HEK293 (cell line): ENCODE results near the gene B4GALT3.
A peak's percentile ranks its signal among the peaks of the same experiment; 100 is the strongest.

Experiments
- AEBP2 ChIP-seq: fragments of 450-650 bp; formaldehyde crosslinking; IDR thresholded peaks from 2 replicates; pipeline ENCODE4 v1.5.1; 2016; ENCODE audit warnings: missing biosample characterization, missing genetic modification characterization, borderline replicate concordance
- BCL11A ChIP-seq: fragments of 450-650 bp; formaldehyde crosslinking; IDR thresholded peaks from 2 replicates; pipeline ENCODE4 v1.5.1; 2016; ENCODE audit warnings: low read depth, missing biosample characterization, missing genetic modification characterization
- GLIS2 ChIP-seq: fragments of 450-650 bp; formaldehyde crosslinking; IDR thresholded peaks from 2 replicates; pipeline ENCODE4 v1.5.1; 2016; ENCODE audit warnings: missing biosample characterization, missing genetic modification characterization
- KLF10 ChIP-seq: fragments of 450-650 bp; IDR thresholded peaks from 2 replicates; pipeline ENCODE4 v1.5.1; 2018; ENCODE audit warnings: missing biosample characterization, mild to moderate bottlenecking, missing genetic modification characterization
- KLF7 ChIP-seq: fragments of 450-650 bp; formaldehyde crosslinking; IDR thresholded peaks from 2 replicates; pipeline ENCODE4 v1.5.1; 2016; ENCODE audit warnings: missing biosample characterization, missing genetic modification characterization, borderline replicate concordance
- MEIS1 ChIP-seq: sonication (generic); formaldehyde crosslinking; IDR thresholded peaks from 2 replicates; pipeline ENCODE4 v1.8.1; 2022; ENCODE audit warnings: missing genetic modification reagents, mild to moderate bottlenecking, borderline replicate concordance
- MYNN ChIP-seq: fragments of 450-650 bp; formaldehyde crosslinking; IDR thresholded peaks from 2 replicates; pipeline ENCODE4 v1.5.1; 2016; ENCODE audit warnings: missing biosample characterization, missing genetic modification characterization, borderline replicate concordance
- REPIN1 ChIP-seq: fragments of 450-650 bp; formaldehyde crosslinking; IDR thresholded peaks from 2 replicates; pipeline ENCODE4 v1.5.1; 2017; ENCODE audit warnings: missing biosample characterization, missing genetic modification characterization, low read depth
- SETDB1 ChIP-seq: IDR thresholded peaks from one replicate; pipeline ENCODE4 v1.6.1; 2017; ENCODE audit warnings: mild to moderate bottlenecking, low read length, moderate library complexity, mixed read lengths; ENCODE audit not compliant: insufficient read length
- SP3 ChIP-seq: fragments of 450-650 bp; formaldehyde crosslinking; IDR thresholded peaks from 2 replicates; pipeline ENCODE4 v1.5.1; 2016; ENCODE audit warnings: missing biosample characterization, missing genetic modification characterization
- SP7 ChIP-seq: fragments of 450-650 bp; formaldehyde crosslinking; IDR thresholded peaks from 2 replicates; pipeline ENCODE4 v1.5.1; 2016; ENCODE audit warnings: missing biosample characterization, missing genetic modification characterization
- YY2 ChIP-seq: fragments of 450-650 bp; formaldehyde crosslinking; IDR thresholded peaks from 2 replicates; pipeline ENCODE4 v1.5.1; 2016; ENCODE audit warnings: missing biosample characterization, missing genetic modification characterization
- ZBTB26 ChIP-seq: fragments of 450-650 bp; formaldehyde crosslinking; optimal IDR thresholded peaks from 2 replicates; pipeline ENCODE3; 2016; ENCODE audit warnings: missing biosample characterization, mild to moderate bottlenecking, missing genetic modification characterization
- ZBTB49 ChIP-seq: fragments of 450-650 bp; formaldehyde crosslinking; IDR thresholded peaks from 2 replicates; pipeline ENCODE4 v1.5.1; 2016; ENCODE audit warnings: missing biosample characterization, missing genetic modification characterization, low read depth
- ZEB2 ChIP-seq: fragments of 450-650 bp; formaldehyde crosslinking; IDR thresholded peaks from 2 replicates; pipeline ENCODE4 v1.5.1; 2016; ENCODE audit warnings: missing biosample characterization, missing genetic modification characterization
- ZFP3 ChIP-seq: fragments of 450-650 bp; formaldehyde crosslinking; IDR thresholded peaks from 2 replicates; pipeline ENCODE4 v1.5.1; 2016; ENCODE audit warnings: low read depth, missing biosample characterization, missing genetic modification characterization
- ZNF146 ChIP-seq: fragments of 450-650 bp; formaldehyde crosslinking; IDR thresholded peaks from 2 replicates; pipeline ENCODE4 v1.5.1; 2016; ENCODE audit warnings: missing biosample characterization, missing genetic modification characterization
- ZNF174 ChIP-seq: fragments of 450-650 bp; formaldehyde crosslinking; IDR thresholded peaks from 2 replicates; pipeline ENCODE4 v1.5.0; 2017; ENCODE audit warnings: missing biosample characterization, mild to moderate bottlenecking, missing genetic modification characterization
- ZNF302 ChIP-seq: fragments of 450-650 bp; formaldehyde crosslinking; IDR thresholded peaks from 2 replicates; pipeline ENCODE4 v1.5.1; 2016; ENCODE audit warnings: missing biosample characterization, missing genetic modification characterization, low read depth
- ZNF324 ChIP-seq: fragments of 450-650 bp; formaldehyde crosslinking; IDR thresholded peaks from 2 replicates; pipeline ENCODE4 v1.5.1; 2016; ENCODE audit warnings: missing biosample characterization, missing genetic modification characterization
- ZNF366 ChIP-seq: fragments of 450-650 bp; formaldehyde crosslinking; conservative IDR thresholded peaks from 2 replicates; pipeline ENCODE4 v1.5.1; 2016; ENCODE audit warnings: missing biosample characterization, missing genetic modification characterization
- ZNF37A ChIP-seq: fragments of 450-650 bp; IDR thresholded peaks from 2 replicates; pipeline ENCODE4 v1.5.1; 2018; ENCODE audit warnings: missing biosample characterization, missing genetic modification characterization
- ZNF391 ChIP-seq: fragments of 450-650 bp; formaldehyde crosslinking; IDR thresholded peaks from 2 replicates; pipeline ENCODE4 v1.5.1; 2016; ENCODE audit warnings: low read depth, missing biosample characterization, missing genetic modification characterization, borderline replicate concordance
- ZNF473 ChIP-seq: fragments of 450-650 bp; formaldehyde crosslinking; IDR thresholded peaks from 2 replicates; pipeline ENCODE4 v1.5.1; 2017; ENCODE audit warnings: missing biosample characterization, missing genetic modification characterization
- ZNF488 ChIP-seq: fragments of 450-650 bp; formaldehyde crosslinking; IDR thresholded peaks from 2 replicates; pipeline ENCODE4 v1.5.1; 2016; ENCODE audit warnings: missing biosample characterization, missing genetic modification characterization
- ZNF514 ChIP-seq: fragments of 450-650 bp; formaldehyde crosslinking; IDR thresholded peaks from 2 replicates; pipeline ENCODE4 v1.5.1; 2016; ENCODE audit warnings: missing biosample characterization, missing genetic modification characterization
- ZNF549 ChIP-seq: fragments of 450-650 bp; IDR thresholded peaks from 2 replicates; pipeline ENCODE4 v1.5.1; 2018; ENCODE audit warnings: missing biosample characterization, missing genetic modification characterization, mild to moderate bottlenecking, inconsistent platforms, moderate library complexity
- ZNF747 ChIP-seq: fragments of 450-650 bp; formaldehyde crosslinking; IDR thresholded peaks from 2 replicates; pipeline ENCODE4 v1.5.1; 2016; ENCODE audit warnings: missing biosample characterization, missing genetic modification characterization
- ZNF791 ChIP-seq: fragments of 450-650 bp; formaldehyde crosslinking; IDR thresholded peaks from 2 replicates; pipeline ENCODE4 v1.5.1; 2016; ENCODE audit warnings: missing biosample characterization, missing genetic modification characterization
- ZSCAN16 ChIP-seq: fragments of 450-650 bp; formaldehyde crosslinking; IDR thresholded peaks from 2 replicates; pipeline ENCODE4 v1.5.1; 2016; ENCODE audit warnings: missing biosample characterization, missing genetic modification characterization
- ZSCAN4 ChIP-seq: fragments of 450-650 bp; formaldehyde crosslinking; IDR thresholded peaks from 2 replicates; pipeline ENCODE4 v1.5.1; 2017; ENCODE audit warnings: missing biosample characterization, missing genetic modification characterization
- ZXDB ChIP-seq: fragments of 450-650 bp; formaldehyde crosslinking; IDR thresholded peaks from 2 replicates; pipeline ENCODE4 v1.5.1; 2016; ENCODE audit warnings: missing biosample characterization, missing genetic modification characterization

B4GALT3 gene

GRCh38 chr1:161159087-161159912 is 18.0 kb downstream of the B4GALT3 start, which contains the start of gene USP21 (continued):
- TF ChIP-seq ZXDB (tag by site-specific recombination) (peak; percentile 89), KLF10 (0 out of 2 replicates have a peak, but pooled peaks have one; percentile 46), KLF7 (tag by site-specific recombination) (0 out of 2 replicates have a peak, but pooled peaks have one; percentile 37), MYNN (tag by site-specific recombination) (no peak), SP7 (tag by site-specific recombination) (peak; percentile 41; the same call in 1 of the 2 replicates), ZNF514 (tag by site-specific recombination) (no peak), REPIN1 (tag by site-specific recombination) (no peak), SP3 (tag by site-specific recombination) (peak; percentile 91), ZNF549 (no peak), ZNF488 (tag by site-specific recombination) (no peak), ZNF791 (tag by site-specific recombination) (no peak), GLIS2 (tag by site-specific recombination) (peak; percentile 88), ZNF37A (tag by site-specific recombination) (no peak), ZNF366 (tag by site-specific recombination) (0 out of 2 replicates have a peak, but pooled peaks have one; percentile 14), ZBTB49 (tag by site-specific recombination) (no peak), ZSCAN16 (tag by site-specific recombination) (no peak), ZNF391 (tag by site-specific recombination) (0 out of 2 replicates have a peak, but pooled peaks have one; percentile 63), BCL11A (tag by site-specific recombination) (no peak), ZNF302 (tag by site-specific recombination) (no peak), AEBP2 (tag by site-specific recombination) (no peak), MEIS1 (CRISPR knock-in tag) (no peak), YY2 (peak; percentile 89), ZFP3 (tag by site-specific recombination) (no peak), ZNF747 (tag by site-specific recombination) (no peak), ZBTB26 (tag by site-specific recombination) (peak; percentile 43), ZSCAN4 (tag by site-specific recombination) (0 out of 2 replicates have a peak, but pooled peaks have one; percentile 50), ZEB2 (tag by site-specific recombination) (peak; percentile 34; the same call in 1 of the 2 replicates), ZNF473 (no peak), ZNF146 (tag by site-specific recombination) (0 out of 2 replicates have a peak, but pooled peaks have one; percentile 34), ZNF324 (tag by site-specific recombination) (peak; percentile 85), SETDB1 (no peak), ZNF174 (no peak)
